B cell (primary cell): ENCODE measurements around the gene PLEKHM2.

ENCODE experiments used
- CTCF ChIP-seq: fragments of 200-600 bp; IDR thresholded peaks from one replicate; pipeline ENCODE4 v1.8.0; 2022; ENCODE audit warnings: antibody characterized with exemption, mild to moderate bottlenecking
- EZH2 ChIP-seq: IDR thresholded peaks from 2 replicates; pipeline ENCODE4 v1.6.1; 2012; ENCODE audit warnings: borderline replicate concordance, low read depth, mild to moderate bottlenecking, moderate library complexity, low read length; ENCODE audit not compliant: insufficient read depth, poor library complexity, severe bottlenecking

GRCh38 chr1:15692121-15692682 lies 8.1 kb downstream of the PLEKHM2 start:
- no peak for TF ChIP-seq CTCF
- no peak for TF ChIP-seq EZH2
